Body of pancreas (tissue), 4 donors: ENCODE data around the gene ZNF345.

Source experiments
- CTCF ChIP-seq, 7 experiments: fragments of 450-650 bp in 4 of 7; fragments of 200-600 bp in 3 of 7; sonication (generic) in 3 of 7; IDR thresholded peaks; one replicate each; pipeline ENCODE4 v1.5.1; 2016 to 2019; ENCODE audit warnings: antibody characterized with exemption in 7 of 7
- POLR2A ChIP-seq, 3 donors: fragments of 450-650 bp; IDR thresholded peaks; one replicate each; pipeline ENCODE4 v1.6.1; 2016; ENCODE audit warnings: antibody characterized with exemption in 3 of 3, mild to moderate bottlenecking in 2 of 3

- TF ChIP-seq CTCF (IDR thresholded peaks at IDR 0.05) (no peak), POLR2A (IDR thresholded peaks at IDR 0.05) (no peak)
Observed at GRCh38 chr19:36821758-36822157, 28.9 kb upstream of the ZNF345 start.
